Activated T-helper 2 cell treated with anti-CD3 and anti-CD28 coated beads, Interferon-gamma antibody, Interleukin-2, Interleukin-4, amounts not matched to agents 10 μg/mL and 5 μg/mL and 100 μg/mL, durations not matched to agents 14 hours and 24 hours and 36 hours (primary cell): ENCODE measurements around the gene AKAP13. TPM values are rescaled to one million over a fixed set of nuclear protein-coding genes. Genes with fewer than 3 reads are reported as not detected.

ENCODE experiments used
- DNase-seq: peaks from one replicate; pipeline ENCODE4 v3.0.0; 2021; ENCODE audit warnings: low spot score
- H3K27ac Mint-ChIP-seq: one replicate; pipeline ENCODE4 v1.8.0; 2021; ENCODE audit warnings: mixed read lengths
- H3K27me3 Mint-ChIP-seq: one replicate; pipeline ENCODE4 v1.8.0; 2021; ENCODE audit warnings: low read depth, mixed read lengths
- H3K36me3 Mint-ChIP-seq: one replicate; pipeline ENCODE4 v1.8.0; 2021; ENCODE audit warnings: low read depth, mixed read lengths
- H3K4me1 Mint-ChIP-seq: one replicate; pipeline ENCODE4 v1.8.0; 2021; ENCODE audit warnings: low read depth, mixed read lengths
- H3K4me3 Mint-ChIP-seq: one replicate; pipeline ENCODE4 v1.8.0; 2021; ENCODE audit warnings: low read depth, mild to moderate bottlenecking, moderate library complexity, mixed read lengths
- H3K9me3 Mint-ChIP-seq: one replicate; pipeline ENCODE4 v1.8.0; 2021; ENCODE audit warnings: mixed read lengths
- intact Hi-C: fragments of 100-400 bp; cut with micrococcal nuclease; formaldehyde crosslinking; loops from one replicate; pipeline ENCODE4 v1.15.1; 2023
- total RNA-seq: library from RNA; stranded (reverse); gene quantifications from 2 replicates; pipeline ENCODE4 v1.2.3, GENCODE V29; 2022

AKAP13 gene
- total RNA-seq, 1 donor from 2014 or later = 92.1 TPM

DNA sequence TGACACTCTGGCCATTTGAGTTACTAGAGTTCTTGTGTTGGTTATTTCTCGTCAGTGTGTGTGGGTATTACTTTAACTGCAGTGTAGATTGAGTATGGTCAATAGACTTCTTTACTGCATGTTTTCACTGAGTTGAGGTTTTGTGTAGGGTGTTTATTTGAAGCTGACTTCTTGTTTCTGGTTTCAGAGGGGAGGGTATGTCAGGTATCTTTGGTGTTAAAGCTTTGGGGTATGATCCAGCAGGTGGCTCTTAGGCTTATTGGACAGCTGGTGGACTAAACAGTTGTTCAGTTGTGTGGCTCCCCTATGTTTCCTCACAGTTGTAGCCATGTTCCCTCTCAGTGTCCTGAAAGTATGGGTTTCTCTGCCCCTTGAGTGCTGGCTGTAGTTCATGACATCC, 72.0 kb downstream of the AKAP13 start:
- intact Hi-C loops = no loop called here
- H3K9me3 Mint-ChIP-seq = peaks cover 53% of the 10 kb centered on the region
- DNase-seq = no peak
- H3K4me3 Mint-ChIP-seq = no peak overlapping the region
- H3K27ac Mint-ChIP-seq = no peak overlapping the region
- peaks cover 42% of the 10 kb centered on the region for H3K36me3 Mint-ChIP-seq
- H3K27me3 Mint-ChIP-seq = no peaks in the 10 kb centered on the region
- peaks cover 18% of the 10 kb centered on the region for H3K4me1 Mint-ChIP-seq

DNA sequence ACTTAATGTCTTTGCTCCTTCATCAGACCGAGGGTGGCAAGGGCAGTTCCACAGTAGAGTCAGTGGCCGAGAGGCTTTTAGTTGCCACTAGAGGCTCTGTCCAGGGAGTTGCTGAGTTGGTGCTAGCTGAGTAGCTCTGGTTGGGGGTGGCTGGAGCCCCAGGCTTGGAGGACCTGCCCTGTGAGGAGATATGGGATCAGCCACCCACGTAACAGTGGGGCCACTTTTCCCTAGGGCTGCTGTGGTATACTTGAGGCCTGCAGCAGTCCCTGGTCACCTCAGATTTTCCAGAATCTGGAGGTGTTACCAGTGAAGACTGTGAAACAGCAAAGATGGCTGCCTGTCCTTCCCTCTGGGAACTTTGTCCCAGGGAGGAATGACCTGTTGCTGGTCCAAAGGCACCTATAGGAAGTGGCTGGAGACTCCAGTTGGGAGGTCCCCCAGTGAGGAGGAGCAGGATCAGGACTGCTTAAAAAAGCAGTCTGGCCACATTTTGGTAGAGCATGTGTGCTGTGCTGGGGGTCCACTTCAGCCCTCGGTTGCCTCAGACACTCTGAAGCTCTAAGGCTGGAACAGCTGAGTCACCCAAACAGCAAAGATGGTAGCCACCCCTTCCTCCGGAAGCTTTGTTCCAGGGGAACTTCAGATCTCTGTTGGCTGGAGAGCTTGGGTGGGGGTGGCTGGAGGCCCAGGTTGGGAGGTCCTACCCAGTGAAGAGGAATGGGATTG, 72.9 kb downstream of the AKAP13 start:
- intact Hi-C loops = no loop called here
- DNase-seq = no peak
- peaks cover 17% of the 10 kb centered on the region for H3K4me1 Mint-ChIP-seq
- H3K9me3 Mint-ChIP-seq = peaks cover 44% of the 10 kb centered on the region
- H3K36me3 Mint-ChIP-seq = peaks cover 34% of the 10 kb centered on the region
- no peak overlapping the region for H3K27ac Mint-ChIP-seq
- no peak overlapping the region for H3K4me3 Mint-ChIP-seq
- H3K27me3 Mint-ChIP-seq = no peaks in the 10 kb centered on the region

DNA sequence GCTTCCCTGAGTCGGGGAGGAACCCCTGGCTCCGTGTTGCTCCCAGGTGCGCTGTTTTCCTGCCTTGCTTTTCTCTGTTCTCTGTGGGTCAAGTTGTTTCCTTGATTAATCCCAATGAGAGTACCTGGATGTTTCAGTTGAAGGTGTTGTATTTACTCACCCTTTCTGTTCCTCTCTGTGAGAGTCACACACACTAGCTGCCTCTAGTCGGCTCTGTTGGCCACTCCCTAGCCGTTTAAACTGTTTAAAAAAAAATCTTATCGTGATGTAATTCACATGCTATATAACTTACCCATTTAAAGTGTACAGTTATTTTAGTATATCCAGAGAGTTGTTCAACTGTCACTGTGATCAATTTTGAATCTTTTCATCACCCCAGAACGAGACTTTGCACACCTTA, 74.0 kb downstream of the AKAP13 start:
- peaks cover 17% of the 10 kb centered on the region for H3K4me1 Mint-ChIP-seq
- intact Hi-C loops = no loop called here
- H3K9me3 Mint-ChIP-seq = peaks cover 35% of the 10 kb centered on the region
- no peak overlapping the region for H3K4me3 Mint-ChIP-seq
- H3K36me3 Mint-ChIP-seq = peaks cover 30% of the 10 kb centered on the region
- no peak for DNase-seq
- H3K27me3 Mint-ChIP-seq = no peaks in the 10 kb centered on the region
- H3K27ac Mint-ChIP-seq = no peak overlapping the region

DNA sequence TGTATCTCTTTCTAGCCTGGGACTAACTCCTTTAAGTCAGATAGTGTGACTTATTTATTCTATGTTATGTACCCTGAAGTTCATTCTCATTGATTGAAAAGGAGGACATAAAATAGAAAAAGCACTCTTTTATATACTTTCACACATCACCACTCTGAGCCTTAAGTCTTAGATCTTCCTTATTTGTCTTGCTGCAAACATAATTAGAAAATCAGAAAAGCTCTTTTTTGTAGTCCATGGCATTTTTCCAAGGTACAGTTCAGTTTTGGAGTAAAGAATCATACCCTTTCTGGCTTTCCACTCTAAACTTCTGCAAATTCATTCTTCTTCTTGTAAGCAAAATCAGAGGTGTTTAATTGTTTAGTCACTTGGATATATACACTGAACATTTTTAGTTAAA, 75.5 kb downstream of the AKAP13 start:
- Mint-ChIP-seq H3K4me1 (peaks cover 23% of the 10 kb centered on the region), H3K9me3 (peaks cover 20% of the 10 kb centered on the region), H3K4me3 (no peak overlapping the region), H3K27me3 (no peaks in the 10 kb centered on the region), H3K36me3 (peaks cover 16% of the 10 kb centered on the region), H3K27ac (no peak overlapping the region)
- DNase-seq = no peak
- intact Hi-C loops = no loop called here

DNA sequence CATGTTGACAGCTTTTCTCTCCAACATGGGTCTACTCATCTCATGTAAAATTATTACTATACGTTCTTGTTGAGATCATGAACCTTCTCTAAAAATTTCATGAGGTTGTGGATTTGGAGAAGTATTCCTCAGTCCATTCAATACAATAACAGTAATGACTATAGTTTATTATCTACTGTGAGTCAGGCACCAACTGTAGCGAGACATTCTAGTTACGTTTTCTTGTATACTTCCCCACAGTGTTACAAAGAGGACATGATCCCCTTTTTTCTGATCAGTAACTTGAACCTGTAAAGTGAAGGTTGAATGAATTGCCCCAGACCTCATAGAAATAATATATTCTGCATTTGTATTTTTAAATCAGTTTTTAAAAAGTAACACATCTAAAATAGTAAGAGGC, 76.4 kb downstream of the AKAP13 start:
- H3K27ac Mint-ChIP-seq = no peak overlapping the region
- intact Hi-C loops = no loop called here
- H3K36me3 Mint-ChIP-seq = peaks cover 7% of the 10 kb centered on the region
- H3K4me1 Mint-ChIP-seq = peaks cover 27% of the 10 kb centered on the region
- H3K4me3 Mint-ChIP-seq = no peak overlapping the region
- peaks cover 11% of the 10 kb centered on the region for H3K9me3 Mint-ChIP-seq
- no peak for DNase-seq
- no peaks in the 10 kb centered on the region for H3K27me3 Mint-ChIP-seq

DNA sequence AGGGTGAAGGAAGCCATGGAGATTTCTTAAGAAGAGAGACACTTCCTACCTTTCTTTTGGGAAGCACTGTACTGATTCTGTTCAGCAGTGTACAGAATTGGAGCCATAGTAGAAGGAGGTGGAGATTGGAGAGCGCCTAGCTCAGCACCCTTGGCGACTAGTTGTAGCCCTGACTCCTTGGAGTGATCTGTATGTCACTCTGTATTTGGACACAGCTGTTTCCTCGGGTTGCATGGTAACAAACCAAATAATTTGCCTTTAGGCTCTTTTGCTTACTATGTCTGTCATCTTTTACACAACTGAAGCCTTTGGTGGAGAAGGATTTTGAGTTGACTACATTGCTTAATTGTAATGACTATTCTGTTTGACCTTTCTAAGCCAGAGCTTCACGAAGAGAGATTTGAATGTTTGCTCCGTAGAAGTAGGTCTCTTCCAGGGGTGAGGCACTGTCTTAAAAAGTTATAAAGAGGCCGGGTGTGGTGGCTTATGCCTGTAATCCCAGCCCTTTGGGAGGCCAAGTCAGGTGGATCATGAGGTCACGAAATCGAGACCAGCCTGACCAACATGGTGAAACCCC, 77.1 kb downstream of the AKAP13 start:
- H3K27ac Mint-ChIP-seq = no peak overlapping the region
- intact Hi-C loops = no loop called here
- H3K4me1 Mint-ChIP-seq = peaks cover 22% of the 10 kb centered on the region
- peaks cover 4% of the 10 kb centered on the region for H3K9me3 Mint-ChIP-seq
- H3K4me3 Mint-ChIP-seq = no peak overlapping the region
- DNase-seq = no peak
- peaks cover under 1% of the 10 kb centered on the region for H3K36me3 Mint-ChIP-seq
- H3K27me3 Mint-ChIP-seq = no peaks in the 10 kb centered on the region

DNA sequence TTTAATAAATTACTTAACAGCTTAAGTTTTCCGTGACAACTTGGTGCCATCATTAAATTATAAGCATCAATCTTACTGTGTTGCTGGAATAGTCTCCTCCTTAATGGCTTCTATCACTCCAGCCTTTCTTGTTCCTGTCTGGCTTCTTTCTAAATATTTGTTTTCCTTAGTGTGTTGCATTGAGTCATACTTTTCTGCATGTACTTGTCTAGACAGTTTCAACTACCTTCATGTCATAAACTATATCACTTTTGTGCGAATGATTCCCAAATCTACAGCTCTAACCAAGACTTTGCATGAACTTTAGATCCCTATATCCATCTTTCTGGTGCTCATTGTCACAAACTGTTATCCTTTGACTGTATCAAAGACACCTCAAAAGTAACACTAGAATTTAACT, 78.4 kb downstream of the AKAP13 start:
- Mint-ChIP-seq H3K4me1 (peaks cover 18% of the 10 kb centered on the region), H3K9me3 (no peaks in the 10 kb centered on the region), H3K27ac (no peak overlapping the region), H3K4me3 (no peak overlapping the region), H3K27me3 (no peaks in the 10 kb centered on the region), H3K36me3 (no peaks in the 10 kb centered on the region)
- no peak for DNase-seq
- intact Hi-C loops = no loop called here

DNA sequence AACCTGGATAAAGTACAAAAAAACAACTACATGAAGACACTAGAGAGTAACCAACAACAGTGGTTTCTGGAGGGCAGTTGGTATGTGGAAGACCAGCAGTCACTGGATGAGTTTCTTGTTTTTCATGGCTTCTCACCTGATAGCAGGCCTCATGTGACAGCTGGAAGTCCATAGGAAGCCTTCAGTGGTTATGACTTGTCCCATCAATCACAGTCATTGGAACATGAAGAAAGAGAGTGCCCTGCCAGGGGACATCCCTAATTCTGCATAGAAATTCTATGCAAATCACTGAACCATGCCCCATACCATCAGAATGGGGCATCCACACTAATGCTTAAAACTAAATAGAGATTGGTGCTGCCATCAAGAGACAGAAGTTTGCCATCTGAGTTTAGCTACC, 81.6 kb downstream of the AKAP13 start:
- no peak overlapping the region for H3K4me3 Mint-ChIP-seq
- intact Hi-C loops = no loop called here
- no peaks in the 10 kb centered on the region for H3K36me3 Mint-ChIP-seq
- H3K27me3 Mint-ChIP-seq = no peaks in the 10 kb centered on the region
- no peak for DNase-seq
- peaks cover 17% of the 10 kb centered on the region for H3K4me1 Mint-ChIP-seq
- no peaks in the 10 kb centered on the region for H3K9me3 Mint-ChIP-seq
- no peak overlapping the region for H3K27ac Mint-ChIP-seq

DNA sequence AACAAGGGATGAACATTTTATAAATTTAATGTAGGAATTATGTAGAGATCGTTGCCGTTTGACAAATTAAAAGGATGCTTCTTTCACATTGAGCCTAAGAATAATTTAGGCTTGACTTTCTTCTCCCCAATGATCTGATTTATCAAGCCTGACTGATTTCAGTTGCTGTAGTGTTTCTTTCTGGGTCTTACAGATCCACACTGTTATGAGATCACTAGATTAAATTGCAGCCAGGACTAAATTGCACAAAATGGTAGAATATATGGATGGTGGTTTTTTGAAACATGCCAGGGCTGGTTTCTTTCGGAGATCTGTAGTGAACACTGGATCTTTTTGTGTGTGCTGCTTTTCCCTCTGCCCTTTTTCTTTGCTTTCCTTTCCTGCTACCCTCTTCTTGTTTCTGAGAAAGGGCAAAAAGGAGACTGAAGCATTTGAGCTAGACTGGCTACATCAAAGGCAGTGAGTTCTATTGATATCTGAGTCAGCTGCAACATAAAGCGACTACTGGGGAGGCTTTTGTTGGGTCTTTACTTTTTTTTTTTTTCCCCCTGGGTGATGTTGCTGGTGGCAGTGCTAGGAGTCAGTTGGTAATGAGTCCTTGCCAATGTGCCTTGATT, 83.0 kb downstream of the AKAP13 start:
- peaks cover 20% of the 10 kb centered on the region for H3K4me1 Mint-ChIP-seq
- no peaks in the 10 kb centered on the region for H3K36me3 Mint-ChIP-seq
- intact Hi-C loops = no loop called here
- no peak for DNase-seq
- H3K27me3 Mint-ChIP-seq = no peaks in the 10 kb centered on the region
- no peak overlapping the region for H3K27ac Mint-ChIP-seq
- H3K4me3 Mint-ChIP-seq = no peak overlapping the region
- H3K9me3 Mint-ChIP-seq = no peaks in the 10 kb centered on the region

DNA sequence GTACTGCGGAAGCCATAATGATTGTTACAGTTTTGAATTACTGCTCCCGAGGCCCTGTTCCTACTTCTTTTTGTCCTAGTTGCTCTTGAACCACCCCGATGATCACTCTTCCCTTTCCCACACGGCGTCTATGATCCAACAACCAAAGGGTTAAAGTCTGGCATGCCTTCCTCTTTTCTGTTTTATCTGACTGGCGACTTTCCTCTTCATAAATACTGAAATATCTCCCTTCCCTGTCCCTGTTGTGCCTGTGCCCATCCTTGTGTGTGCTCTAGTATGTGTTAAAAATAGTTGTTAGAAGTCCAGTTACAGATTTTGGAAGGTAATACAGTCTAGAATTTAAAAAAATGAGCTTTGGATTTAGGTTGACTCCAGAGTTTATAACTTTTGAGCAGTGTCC, 83.6 kb downstream of the AKAP13 start:
- no peaks in the 10 kb centered on the region for H3K27me3 Mint-ChIP-seq
- H3K4me1 Mint-ChIP-seq = peaks cover 20% of the 10 kb centered on the region
- no peak for DNase-seq
- intact Hi-C loops = no loop called here
- H3K9me3 Mint-ChIP-seq = no peaks in the 10 kb centered on the region
- H3K36me3 Mint-ChIP-seq = no peaks in the 10 kb centered on the region
- no peak overlapping the region for H3K4me3 Mint-ChIP-seq
- H3K27ac Mint-ChIP-seq = no peak overlapping the region

DNA sequence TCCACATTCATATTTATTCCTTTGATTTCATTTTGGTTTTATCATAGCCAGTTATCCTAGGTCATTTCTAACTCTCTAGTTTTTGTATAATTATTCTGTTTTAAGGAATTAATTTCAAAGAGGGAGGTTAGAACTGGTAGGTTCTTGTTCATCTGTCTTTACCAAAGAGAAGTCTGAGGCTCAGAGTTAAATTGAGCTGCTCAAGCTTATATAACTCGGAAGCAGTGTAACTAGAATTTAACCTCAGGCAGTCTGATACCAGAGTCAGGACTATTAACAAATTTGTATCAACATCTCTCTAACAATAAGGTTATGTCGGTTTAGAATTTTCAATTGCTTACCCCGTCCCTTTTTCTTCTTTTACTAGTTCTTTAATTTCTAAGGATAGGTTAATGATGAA, 84.1 kb downstream of the AKAP13 start:
- H3K27ac Mint-ChIP-seq = no peak overlapping the region
- H3K4me3 Mint-ChIP-seq = no peak overlapping the region
- peaks cover 20% of the 10 kb centered on the region for H3K4me1 Mint-ChIP-seq
- H3K27me3 Mint-ChIP-seq = no peaks in the 10 kb centered on the region
- DNase-seq = no peak
- H3K9me3 Mint-ChIP-seq = no peaks in the 10 kb centered on the region
- intact Hi-C loops = no loop called here
- H3K36me3 Mint-ChIP-seq = no peaks in the 10 kb centered on the region

DNA sequence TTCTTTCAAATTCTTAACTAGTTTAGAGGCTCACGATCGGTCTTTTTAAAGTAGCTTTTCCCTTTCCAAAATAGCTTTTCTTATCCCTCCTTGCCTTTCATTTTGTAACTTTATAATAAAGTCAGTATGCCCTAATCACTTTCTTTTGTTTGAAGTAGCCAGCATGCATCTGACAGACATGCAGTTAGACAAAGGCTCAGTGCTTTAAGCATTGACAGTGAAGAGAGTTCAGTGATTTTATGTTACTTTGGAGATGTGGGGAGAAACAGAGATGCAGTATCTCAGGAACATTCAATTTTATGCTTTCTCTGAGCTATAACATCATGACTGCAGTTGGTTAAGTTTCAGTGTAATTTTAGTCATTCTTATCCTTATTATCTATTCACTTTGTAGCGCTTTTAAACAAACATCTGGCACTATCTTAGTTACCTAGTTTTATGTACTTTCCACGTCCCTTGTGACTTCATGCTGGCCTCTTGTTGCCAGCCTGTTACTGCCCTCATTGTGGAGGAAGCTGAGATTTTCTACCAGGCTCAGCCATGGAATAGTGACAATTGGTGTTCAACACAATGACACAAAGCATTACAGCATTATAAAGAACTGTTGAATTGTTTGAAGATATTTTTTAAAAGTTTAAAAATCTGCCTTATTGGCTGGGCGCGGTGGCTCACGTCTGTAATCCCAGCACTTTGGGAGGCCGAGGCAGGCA, 90.3 kb downstream of the AKAP13 start:
- Mint-ChIP-seq H3K4me3 (no peak overlapping the region), H3K4me1 (peaks cover 35% of the 10 kb centered on the region), H3K9me3 (no peaks in the 10 kb centered on the region), H3K27me3 (no peaks in the 10 kb centered on the region), H3K36me3 (no peaks in the 10 kb centered on the region), H3K27ac (no peak overlapping the region)
- intact Hi-C loops = no loop called here
- DNase-seq = no peak

DNA sequence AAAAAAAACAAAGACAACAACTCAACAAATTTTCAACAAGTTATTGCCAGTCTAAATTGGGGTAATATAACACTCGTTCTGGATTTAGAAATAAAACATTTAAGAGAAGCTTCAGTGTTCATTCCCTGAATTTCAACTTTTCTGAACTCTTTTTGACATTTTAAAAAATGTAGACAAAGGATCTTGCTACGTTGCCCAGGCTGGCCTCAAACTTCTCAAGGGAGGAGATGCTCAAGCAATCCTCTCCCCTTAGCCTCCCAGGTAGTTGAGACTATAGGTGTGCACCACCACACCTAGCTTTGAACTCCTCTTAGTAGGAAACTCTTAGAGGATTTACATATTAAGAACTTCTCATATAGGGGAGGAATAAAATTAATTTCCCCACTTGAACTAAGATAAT, 91.9 kb downstream of the AKAP13 start:
- Mint-ChIP-seq H3K27me3 (no peaks in the 10 kb centered on the region), H3K4me1 (peaks cover 45% of the 10 kb centered on the region), H3K36me3 (no peaks in the 10 kb centered on the region), H3K4me3 (no peak overlapping the region), H3K9me3 (no peaks in the 10 kb centered on the region), H3K27ac (no peak overlapping the region)
- DNase-seq = no peak
- intact Hi-C loops = no loop called here
